DND-41 (cell line): ENCODE results near the gene MIOX.

Experiments
- ATAC-seq: fragments of 200-7000 bp; cut with Tn5 transposase; 3 replicates; pipeline ENCODE4 v1.9.1; 2021; ENCODE audit warnings: low read depth; ENCODE audit not compliant: insufficient read depth
- DNase-seq: peaks from one replicate; pipeline ENCODE4 v3.0.0-alpha.2; 2020
- H2AFZ ChIP-seq: 2 replicates; pipeline ENCODE4 v1.6.0; 2012; ENCODE audit warnings: low read depth, low read length
- H3K27ac ChIP-seq: 2 replicates; pipeline ENCODE4 v1.5.1; 2012; ENCODE audit warnings: low read length, inconsistent platforms
- H3K27me3 ChIP-seq: fragments of 200-600 bp; sonication (generic); 2 replicates; pipeline ENCODE4 v1.6.0; 2012; ENCODE audit warnings: low read length, mild to moderate bottlenecking, inconsistent platforms; ENCODE audit not compliant: insufficient read depth, poor library complexity
- H3K36me3 ChIP-seq: 2 replicates; pipeline ENCODE4 v1.5.1; 2012; ENCODE audit warnings: low read length, inconsistent platforms; ENCODE audit not compliant: insufficient read depth
- H3K4me1 ChIP-seq: 2 replicates; pipeline ENCODE4 v1.5.1; 2012; ENCODE audit warnings: mild to moderate bottlenecking, low read length; ENCODE audit not compliant: insufficient read depth
- H3K4me2 ChIP-seq: 2 replicates; pipeline ENCODE4 v1.6.0; 2012; ENCODE audit warnings: mild to moderate bottlenecking, moderate library complexity, low read length, inconsistent platforms; ENCODE audit not compliant: insufficient read depth
- H3K4me3 ChIP-seq, 2 experiments: fragments of 200-600 bp in 1 of 2; shearing (Covaris generic) in 1 of 2; 2 replicates each; pipeline ENCODE4 v1.5.1; 2012 to 2016; ENCODE audit warnings: inconsistent platforms in 2 of 2, low read length in 2 of 2, mild to moderate bottlenecking in 2 of 2, low read depth in 1 of 2, moderate library complexity in 1 of 2
- H3K79me2 ChIP-seq: 2 replicates; pipeline ENCODE4 v1.6.0; 2012; ENCODE audit warnings: low read length, inconsistent platforms; ENCODE audit not compliant: insufficient read depth
- H3K9ac ChIP-seq: 2 replicates; pipeline ENCODE4 v1.6.0; 2012; ENCODE audit warnings: low read depth, mild to moderate bottlenecking, inconsistent platforms, low read length, moderate library complexity
- H3K9me3 ChIP-seq: 2 replicates; pipeline ENCODE4 v1.5.1; 2012; ENCODE audit warnings: low read length, moderate library complexity, mild to moderate bottlenecking, inconsistent platforms; ENCODE audit not compliant: insufficient read depth, severe bottlenecking
- H4K20me1 ChIP-seq: 2 replicates; pipeline ENCODE4 v1.6.0; 2012; ENCODE audit warnings: low read length; ENCODE audit not compliant: insufficient read depth
- CTCF ChIP-seq: IDR thresholded peaks from 2 replicates; pipeline ENCODE4 v1.5.1; 2012; ENCODE audit warnings: borderline replicate concordance, low read length, moderate library complexity, mild to moderate bottlenecking; ENCODE audit not compliant: poor library complexity, severe bottlenecking; ENCODE audit errors: extremely low read depth
- EZH2 ChIP-seq: IDR thresholded peaks from 3 replicates; pipeline ENCODE4 v1.6.1; 2012; ENCODE audit warnings: borderline replicate concordance, low read depth, mild to moderate bottlenecking, moderate library complexity, low read length, inconsistent platforms; ENCODE audit not compliant: severe bottlenecking

The MIOX gene

GRCh38 chr22:50481440-50482106, 5.1 kb upstream of the MIOX start, which contains the start of gene ADM2:
Gene ADM2, plus strand, starts transcription at chr22:50481543. Its CDS starts 305 bp downstream, at chr22:50481848.
- no peaks in the 10 kb centered on the region for H3K36me3 ChIP-seq
- H3K9ac ChIP-seq = no peak within 1 kb of the TSS
- H3K4me3 ChIP-seq = no peak within 1 kb of the TSS
- DNase-seq (no peak), ATAC-seq (no peak)
- H4K20me1 ChIP-seq = no peaks in the 10 kb centered on the region
- H3K4me1 ChIP-seq = peaks cover 5% of the 10 kb centered on the region
- no peaks in the 10 kb centered on the region for H3K27me3 ChIP-seq
- H3K79me2 ChIP-seq = no peaks in the 10 kb centered on the region
- H2AFZ ChIP-seq = no peak within 1 kb of the TSS
- H3K27ac ChIP-seq = no peak within 1 kb of the TSS
- H3K4me2 ChIP-seq = no peak within 1 kb of the TSS
- no peaks in the 10 kb centered on the region for H3K9me3 ChIP-seq
- no peak for TF ChIP-seq CTCF
- TF ChIP-seq EZH2 = no peak

- H2AFZ ChIP-seq = no peak overlapping the region
- H3K27ac ChIP-seq = no peak overlapping the region
- H3K79me2 ChIP-seq = no peaks in the 10 kb centered on the region
- H3K4me2 ChIP-seq = no peak overlapping the region
- H3K4me3 ChIP-seq = no peak overlapping the region
- no peaks in the 10 kb centered on the region for H4K20me1 ChIP-seq
- TF ChIP-seq CTCF (no peak), EZH2 (no peak)
- no peaks in the 10 kb centered on the region for H3K4me1 ChIP-seq
- ATAC-seq (no peak), DNase-seq (no peak)
- no peaks in the 10 kb centered on the region for H3K9me3 ChIP-seq
- H3K9ac ChIP-seq = no peak overlapping the region
- H3K27me3 ChIP-seq = no peaks in the 10 kb centered on the region
- H3K36me3 ChIP-seq = no peaks in the 10 kb centered on the region
Measured at GRCh38 chr22:50482107-50483074, 4.3 kb upstream of the MIOX start.

DNA sequence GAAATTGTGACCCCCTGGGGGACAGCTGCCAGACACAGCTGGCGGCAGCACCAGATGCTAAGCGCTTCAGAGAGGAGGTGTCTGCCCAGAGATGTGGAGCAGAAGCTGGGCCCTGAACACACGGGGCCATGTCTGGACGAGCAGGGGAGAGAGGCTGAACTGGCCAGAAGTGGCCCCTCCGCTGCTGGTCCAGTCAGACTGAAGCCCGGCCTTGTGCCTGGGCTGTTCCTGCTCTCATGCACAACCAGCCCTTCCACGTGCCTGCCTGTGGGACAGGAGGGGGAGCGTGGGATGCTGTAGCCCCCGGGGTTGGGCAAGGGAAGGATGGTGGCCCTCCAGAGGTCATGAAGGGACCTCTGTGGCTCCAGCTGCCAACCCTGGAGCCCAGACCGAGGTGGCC, 3.6 kb upstream of the MIOX start:
- Histone ChIP-seq H3K4me3 (no peak overlapping the region), H3K9me3 (no peaks in the 10 kb centered on the region), H3K4me1 (no peaks in the 10 kb centered on the region), H3K79me2 (no peaks in the 10 kb centered on the region), H3K4me2 (no peak overlapping the region), H3K27me3 (no peaks in the 10 kb centered on the region), H3K36me3 (no peaks in the 10 kb centered on the region), H3K9ac (no peak overlapping the region), H3K27ac (no peak overlapping the region), H2AFZ (no peak overlapping the region), H4K20me1 (no peaks in the 10 kb centered on the region)
- no peak for DNase-seq
- ATAC-seq = no peak
- TF ChIP-seq EZH2 (no peak), CTCF (no peak)
